Retinal pigment epithelial cell (primary cell): ENCODE data around the gene SHTN1.

Experiments
- DNase-seq: peaks from one replicate; pipeline ENCODE4 v3.0.0-alpha.2; 2010; ENCODE audit warnings: low read depth
- H3K4me3 ChIP-seq: 2 replicates; pipeline ENCODE4 v1.5.1; 2011; ENCODE audit warnings: mild to moderate bottlenecking, low read length, control low read depth, moderate library complexity
- CTCF ChIP-seq: conservative IDR thresholded peaks from 2 replicates; pipeline ENCODE4 v1.5.1; 2011; ENCODE audit warnings: low read depth, low read length, control low read depth, inconsistent platforms

SHTN1 gene

GRCh38 chr10:116909307-116909706 is 95.7 kb downstream of the SHTN1 start:
- no peak for DNase-seq
- TF ChIP-seq CTCF, result no peak
- H3K4me3 ChIP-seq, result no peak overlapping the region

GRCh38 chr10:116907245-116907987 is 97.6 kb downstream of the SHTN1 start:
- no peak for TF ChIP-seq CTCF
- H3K4me3 ChIP-seq, result no peak overlapping the region
- peak; percentile 44 for DNase-seq

GRCh38 chr10:116905845-116906210 is 99.2 kb downstream of the SHTN1 start:
- no peak for TF ChIP-seq CTCF
- H3K4me3 ChIP-seq, result no peak overlapping the region
- no peak for DNase-seq

- no peak overlapping the region for H3K4me3 ChIP-seq
- no peak for DNase-seq
- TF ChIP-seq CTCF, result no peak
These were observed 105.4 kb downstream of the SHTN1 start for GRCh38 chr10:116899626-116900025.

GRCh38 chr10:116893686-116894037 is 111.3 kb downstream of the SHTN1 start:
- no peak overlapping the region for H3K4me3 ChIP-seq

GRCh38 chr10:116892907-116893685 is 111.9 kb downstream of the SHTN1 start:
- no peak overlapping the region for H3K4me3 ChIP-seq
- no peak for TF ChIP-seq CTCF
- DNase-seq, result no peak

More at GRCh38 chr10:116893686-116894037, 111.3 kb downstream of the SHTN1 start:
- TF ChIP-seq CTCF, result no peak
- DNase-seq, result no peak

- H3K4me3 ChIP-seq, result no peak overlapping the region
- TF ChIP-seq CTCF, result no peak
- no peak for DNase-seq
These were observed 113.8 kb downstream of the SHTN1 start for GRCh38 chr10:116891208-116891607.
